Measurements from ENCODE around the gene C19orf73.
A peak's percentile ranks its signal among the peaks of the same experiment; 100 is the strongest.

The C19orf73 gene, protein sequence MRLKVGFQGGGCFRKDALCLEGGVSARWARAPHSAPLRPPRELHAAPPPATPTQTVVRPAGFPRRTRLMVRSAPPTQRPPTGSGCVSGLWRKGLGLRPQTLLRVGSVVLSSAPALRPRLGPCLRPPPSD

GRCh38 chr19:49118565-49119410, at the start of gene C19orf73:
TSS of gene C19orf73 (minus strand) at chr19:49119143. CDS start at chr19:49119022, 121 bp downstream.
- DNase-seq (ENCODE audit: low read depth in 2 of 2): peak; percentile 89 to 90

GRCh38 chr19:49168421-49168820, 49.5 kb upstream of the C19orf73 start:
- no peak for DNase-seq (ENCODE audit: low read depth in 2 of 2)

GRCh38 chr19:49167857-49168409, 49.0 kb upstream of the C19orf73 start:
- no peak for DNase-seq (ENCODE audit: low read depth in 2 of 2)

GRCh38 chr19:49165865-49166301, 46.9 kb upstream of the C19orf73 start:
- no peak for DNase-seq (ENCODE audit: low read depth in 2 of 2)

DNA sequence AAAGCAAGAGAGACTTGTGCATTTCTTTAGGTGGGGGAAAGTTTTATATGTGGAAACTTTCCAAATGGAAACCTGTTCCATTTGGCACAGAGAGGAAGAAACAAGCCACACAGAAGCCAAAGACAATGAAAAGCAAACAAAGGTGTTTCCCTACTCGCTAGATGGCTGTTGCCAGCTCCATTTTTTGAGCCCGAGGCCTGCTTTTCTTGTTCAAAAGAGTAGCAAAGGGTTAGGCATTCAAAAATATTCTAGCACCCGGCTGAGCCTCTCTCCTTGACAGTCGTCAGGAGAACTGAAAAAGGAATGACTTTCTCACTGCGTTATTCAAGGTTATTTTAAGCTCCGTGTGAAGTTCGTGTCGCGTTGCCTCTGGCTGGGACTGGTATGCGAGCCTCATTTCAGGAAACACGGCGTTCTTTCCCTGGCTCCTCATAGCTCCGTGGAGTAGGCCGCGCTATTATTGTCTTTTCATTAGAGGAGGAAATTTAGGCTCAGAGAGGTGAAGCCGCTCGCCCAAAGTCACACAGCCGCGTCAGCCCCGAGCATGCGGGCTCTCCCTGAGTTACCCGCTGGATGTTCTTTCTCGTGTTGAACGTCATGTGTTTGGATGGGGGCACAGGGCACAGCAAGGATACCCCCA, 46.3 kb upstream of the C19orf73 start:
- no peak for DNase-seq (ENCODE audit: low read depth in 2 of 2)

GRCh38 chr19:49161987-49162386, 43.0 kb upstream of the C19orf73 start:
- DNase-seq (ENCODE audit: low read depth in 2 of 2): no peak

DNA sequence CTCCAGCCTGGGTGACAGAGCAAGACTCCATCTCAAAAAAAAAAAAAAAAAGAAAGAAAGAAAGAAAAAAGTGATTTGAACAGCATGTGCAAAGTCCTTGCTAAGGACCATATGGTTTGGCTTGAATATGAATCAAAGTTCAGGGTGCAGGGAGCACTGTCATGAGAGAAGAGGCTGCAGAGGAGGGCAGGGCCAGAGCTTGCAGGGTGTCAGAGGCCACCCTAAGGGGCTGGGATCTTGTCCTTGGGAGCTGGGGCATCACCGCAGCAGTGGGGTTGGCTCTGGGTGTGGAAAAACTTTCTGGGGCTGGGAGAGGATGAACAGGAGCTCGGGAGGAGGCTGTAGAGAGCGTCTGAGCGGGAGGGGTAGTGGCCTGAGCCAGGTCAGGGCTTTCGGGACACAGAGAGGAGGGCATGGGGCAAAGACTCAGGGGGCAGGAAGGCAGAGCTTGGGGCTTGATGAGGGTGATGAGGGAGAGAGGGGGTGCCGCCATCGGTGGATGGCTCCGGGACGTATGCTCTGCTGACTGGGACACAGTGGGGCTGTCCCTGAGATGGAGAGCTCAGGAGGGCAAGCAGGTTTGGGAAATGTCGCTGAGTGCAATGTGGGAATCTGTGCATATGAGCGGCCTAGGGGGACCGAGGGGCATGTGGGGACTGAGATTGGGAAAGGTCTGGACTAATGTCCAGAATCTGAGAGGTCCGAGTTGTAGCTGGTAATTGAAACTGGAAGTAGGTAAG, 41.7 kb upstream of the C19orf73 start:
- no peak for DNase-seq (ENCODE audit: low read depth in 2 of 2)

- no peak for DNase-seq (ENCODE audit: low read depth in 2 of 2)
These were observed 38.7 kb upstream of the C19orf73 start, which contains the start of gene TRPM4 for GRCh38 chr19:49157445-49158224. TSS of gene TRPM4 (plus strand) at chr19:49157792. CDS start at chr19:49157867, 75 bp downstream.

- DNase-seq (ENCODE audit: low read depth in 2 of 2): no peak
These were observed 36.9 kb upstream of the C19orf73 start for GRCh38 chr19:49155820-49156346.

- DNase-seq (ENCODE audit: low read depth in 2 of 2): no peak
These were observed 36.3 kb upstream of the C19orf73 start, which contains the start of gene HRC for GRCh38 chr19:49155005-49155819. TSS of gene HRC (minus strand) at chr19:49155396. CDS start at chr19:49155237, 159 bp downstream.

DNA sequence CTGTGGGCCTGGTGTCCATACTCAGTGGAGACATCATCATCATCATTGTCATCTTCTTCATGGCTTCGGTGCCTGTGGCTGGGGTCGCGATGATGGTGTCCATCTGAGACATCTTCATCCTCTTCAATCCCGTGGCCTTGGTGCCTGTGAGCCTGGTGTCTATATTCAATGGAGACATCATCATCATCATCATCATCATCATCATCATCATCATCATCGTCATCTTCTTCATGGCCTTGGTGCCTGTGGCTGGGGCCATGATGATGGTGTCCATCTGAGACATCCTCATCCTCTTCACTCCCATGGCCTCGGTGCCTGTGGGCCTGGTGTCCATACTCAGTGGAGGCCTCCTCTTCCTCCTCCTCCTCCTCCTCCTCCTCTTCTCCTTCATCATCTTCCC, 35.3 kb upstream of the C19orf73 start:
- no peak for DNase-seq (ENCODE audit: low read depth in 2 of 2)

DNA sequence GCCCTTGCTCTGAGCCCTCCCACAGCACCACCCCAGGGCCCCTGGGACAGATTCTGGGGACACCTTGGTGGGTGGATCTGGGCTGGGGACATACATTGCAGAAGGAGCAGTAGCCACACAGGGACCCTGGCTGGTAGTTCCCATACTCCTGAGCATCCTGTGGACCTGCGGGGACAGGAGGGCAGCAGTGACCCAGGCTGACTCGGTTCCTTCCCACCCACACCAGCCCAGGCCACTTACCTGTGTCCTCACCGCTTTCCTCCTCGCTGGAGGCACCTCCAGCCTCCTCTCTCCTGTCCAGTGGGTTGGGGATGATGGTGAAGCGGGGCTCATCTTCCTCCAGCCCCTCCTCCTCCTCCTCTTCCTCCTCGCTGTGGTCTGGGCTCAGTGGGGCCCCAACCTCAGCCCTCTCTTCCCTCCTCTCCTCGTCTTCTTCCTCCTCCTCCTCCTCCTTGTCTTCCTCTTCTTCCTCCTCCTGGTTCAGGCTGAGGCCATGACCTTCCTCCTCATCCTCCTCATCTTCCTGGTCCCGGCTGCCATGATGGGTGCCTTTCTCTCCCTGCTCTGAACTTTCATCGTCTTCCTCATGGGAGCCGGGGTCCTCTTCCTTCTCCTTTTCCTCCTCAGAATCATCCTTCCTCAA, 34.3 kb upstream of the C19orf73 start:
- DNase-seq (ENCODE audit: low read depth in 2 of 2): no peak

- no peak for DNase-seq (ENCODE audit: low read depth in 2 of 2)
These were observed 33.2 kb upstream of the C19orf73 start for GRCh38 chr19:49152119-49152550.

GRCh38 chr19:49151267-49152118, 32.5 kb upstream of the C19orf73 start:
- DNase-seq (ENCODE audit: low read depth in 2 of 2): no peak

GRCh38 chr19:49150944-49151243, 32.0 kb upstream of the C19orf73 start:
- no peak for DNase-seq (ENCODE audit: low read depth in 2 of 2)

DNA sequence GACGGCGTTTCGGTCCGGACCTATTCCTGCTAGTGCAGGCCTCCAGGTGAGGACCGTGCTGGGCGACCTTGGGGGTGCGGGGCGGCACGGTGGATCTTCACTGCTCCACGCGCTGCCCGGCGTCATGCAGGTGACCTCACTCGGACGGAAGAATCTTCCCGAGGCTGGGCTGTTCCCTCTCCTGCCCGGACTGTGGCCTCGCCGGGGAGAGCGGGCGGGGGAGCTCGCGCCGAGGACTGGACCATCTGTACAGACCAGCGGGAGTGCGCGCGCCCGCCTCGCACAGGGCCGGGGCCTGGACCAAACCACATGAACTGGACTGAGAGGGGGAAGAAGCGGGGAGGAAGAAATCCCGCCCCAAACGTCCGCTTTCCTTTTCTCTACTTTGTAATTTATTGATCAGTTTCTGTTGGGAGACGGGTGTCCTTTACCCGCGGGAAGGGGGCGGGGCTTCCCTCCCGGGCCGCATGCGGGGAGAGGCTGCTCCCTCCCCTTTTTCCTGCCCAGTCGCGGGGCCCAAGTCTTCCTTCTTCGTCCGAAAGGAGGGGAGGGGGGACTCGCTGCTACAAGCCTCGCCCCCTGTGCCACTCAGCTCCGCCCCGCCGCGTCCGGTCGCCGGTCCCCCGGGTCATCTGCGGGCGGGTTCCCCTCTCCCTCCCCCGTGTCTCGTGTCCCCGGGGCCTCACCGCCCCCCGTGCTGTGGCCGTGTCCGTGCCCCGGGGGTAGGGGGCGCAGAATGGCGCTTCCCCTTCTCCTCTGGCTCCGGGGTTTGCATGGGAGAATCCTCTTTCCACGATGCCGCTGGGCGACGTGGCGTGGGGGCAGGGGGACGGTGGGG, 31.4 kb upstream of the C19orf73 start:
- DNase-seq (ENCODE audit: low read depth in 2 of 2): no peak

DNA sequence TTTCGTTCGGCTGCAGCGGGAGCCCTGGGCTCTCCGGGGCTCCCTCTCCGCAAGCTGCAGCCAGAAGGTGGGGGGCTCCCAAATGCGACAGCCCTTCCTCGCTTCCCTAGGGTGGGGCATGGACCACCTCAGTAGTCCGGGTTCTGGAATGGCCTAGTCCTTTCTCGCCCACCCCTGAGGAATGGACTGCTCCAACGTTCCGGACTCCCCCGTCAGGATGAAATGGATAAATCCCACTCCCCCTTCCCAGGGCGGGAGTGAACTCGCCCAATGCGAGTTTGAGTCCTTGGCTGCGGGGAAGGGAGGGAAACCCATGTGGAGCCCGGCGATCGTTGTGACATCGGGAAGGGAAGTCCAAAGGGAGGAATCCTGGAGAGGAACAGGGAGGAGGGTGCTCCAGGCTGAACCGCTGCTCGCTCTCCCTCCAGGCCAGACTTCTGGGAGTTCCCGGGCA, 30.7 kb upstream of the C19orf73 start:
- no peak for DNase-seq (ENCODE audit: low read depth in 2 of 2)

Measured in stimulated activated CD8-positive, alpha-beta memory T cell treated with anti-CD3 and anti-CD28 coated beads, Interleukin-15, amount 100 ng/mL, for 48 hours (primary cell).